NT2/D1 (cell line): ENCODE measurements around the gene PDE11A.

ENCODE experiments used
- SUZ12 ChIP-seq: IDR thresholded peaks from 2 replicates; pipeline ENCODE4 v1.6.1; 2011; ENCODE audit not compliant: insufficient read length, insufficient read depth; ENCODE audit errors: extremely low read depth
- YY1 ChIP-seq: IDR thresholded peaks from 2 replicates; pipeline ENCODE4 v1.6.1; 2011; ENCODE audit not compliant: insufficient read length, insufficient read depth
- ZNF274 ChIP-seq: IDR thresholded peaks from 2 replicates; pipeline ENCODE4 v1.6.1; 2011; ENCODE audit warnings: mild to moderate bottlenecking, low read depth, low read length

DNA sequence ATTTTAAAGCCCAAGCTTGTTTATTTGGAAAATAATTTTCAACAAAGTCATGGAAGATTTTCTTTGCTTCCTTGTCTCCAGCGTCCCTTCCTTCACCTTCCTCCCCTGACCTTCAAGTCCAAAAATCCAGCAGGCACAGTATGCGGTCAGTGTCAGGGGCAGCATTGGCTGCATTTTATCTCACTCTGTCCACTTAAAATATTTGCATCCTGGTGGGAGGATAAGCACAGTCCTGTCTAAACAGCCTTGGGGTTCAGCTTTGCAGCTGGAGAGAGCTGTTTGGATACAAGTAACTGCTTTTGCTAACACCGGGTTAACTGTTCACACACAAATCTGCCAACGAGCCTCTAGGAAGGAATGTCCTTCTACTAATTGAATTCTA is 318.1 kb downstream of the PDE11A start:
- TF ChIP-seq YY1 (no peak), ZNF274 (no peak), SUZ12 (no peak)
